H1 (cell line): ENCODE results near the gene SRGAP2C. TPM values are rescaled to one million over a fixed set of nuclear protein-coding genes. Genes with fewer than 3 reads are reported as not detected.
"Not testable (repeated sequence)": the region's sequence is repeated elsewhere in the genome, so short reads cannot be mapped to it uniquely, and the experiment has no call there.

Experiments
- CTCF ChIA-PET: fragments of 300-600 bp; sonication (Branson Sonifier 250); formaldehyde crosslinking; loops from one replicate; lab custom pipeline; 2021; ENCODE audit not compliant: partially characterized antibody; lab: Charles Lee
- POLR2A ChIA-PET: fragments of 300-600 bp; sonication (Branson Sonifier 250); formaldehyde crosslinking; loops from one replicate; lab custom pipeline; 2021; ENCODE audit warnings: inconsistent platforms; ENCODE audit not compliant: partially characterized antibody; lab: Charles Lee
- DNase-seq, 2 experiments: peaks; one replicate each; pipeline versions ENCODE4 v3.0.0 to v3.0.0-alpha.2; 2010 to 2022; ENCODE audit warnings: low spot score in 2 of 2, low read depth in 1 of 2, mixed read lengths in 1 of 2
- FAIRE-seq: peaks from 2 replicates; lab custom pipeline; 2011; peaks lifted over from hg19 to GRCh38; lab: Jason Lieb, UNC
- H2AFZ ChIP-seq: 2 replicates; pipeline ENCODE4 v1.8.1; 2012; ENCODE audit warnings: low read length, inconsistent platforms
- H2AK5ac ChIP-seq: 2 replicates; pipeline ENCODE4 v1.6.1; 2013; ENCODE audit warnings: low read depth, low read length
- H2BK120ac ChIP-seq: replicated peaks from 2 replicates; pipeline ENCODE3; 2013; ENCODE audit warnings: low read depth, low read length, inconsistent platforms
- H2BK12ac ChIP-seq: 2 replicates; pipeline ENCODE4 v1.6.1; 2013; ENCODE audit warnings: low read depth, low read length
- H2BK15ac ChIP-seq: 2 replicates; pipeline ENCODE4 v1.6.1; 2013; ENCODE audit warnings: low read length
- H2BK20ac ChIP-seq: 2 replicates; pipeline ENCODE4 v1.6.1; 2013; ENCODE audit warnings: low read length
- H2BK5ac ChIP-seq: 2 replicates; pipeline ENCODE4 v1.6.1; 2013; ENCODE audit warnings: low read depth, low read length
- H3K14ac ChIP-seq: 2 replicates; pipeline ENCODE4 v1.6.1; 2013; ENCODE audit warnings: inconsistent platforms; ENCODE audit not compliant: insufficient read length
- H3K18ac ChIP-seq: 2 replicates; pipeline ENCODE4 v1.6.1; 2013; ENCODE audit warnings: low read length; ENCODE audit errors: extremely low read depth
- H3K23ac ChIP-seq: 2 replicates; pipeline ENCODE4 v1.6.1; 2013; ENCODE audit warnings: inconsistent platforms; ENCODE audit not compliant: insufficient read length
- H3K23me2 ChIP-seq: 2 replicates; pipeline ENCODE4 v1.6.1; 2013; ENCODE audit warnings: low read depth, low read length
- H3K27ac ChIP-seq: 2 replicates; pipeline ENCODE4 v1.6.1; 2011; ENCODE audit warnings: low read depth, low read length, inconsistent platforms
- H3K27me3 ChIP-seq, 4 experiments: replicated peaks in 1 of 4; 1 replicate in 1 of 4; 2 replicates in 3 of 4; pipeline versions ENCODE4 v1.6.1 to v1.8.1; 2011 to 2013; ENCODE audit warnings: low read length in 3 of 4, mild to moderate bottlenecking in 3 of 4, inconsistent platforms in 2 of 4, mixed read lengths in 2 of 4, moderate library complexity in 1 of 4; ENCODE audit not compliant: control insufficient read depth in 3 of 4, insufficient read depth in 3 of 4; ENCODE audit errors: extremely low read depth in 1 of 4
- H3K36me3 ChIP-seq, 4 experiments: 2 replicates each; pipeline versions ENCODE4 v1.6.1 to v1.8.1; 2011 to 2013; ENCODE audit warnings: mild to moderate bottlenecking in 4 of 4, low read length in 3 of 4, moderate library complexity in 2 of 4, control low read depth in 1 of 4, inconsistent platforms in 1 of 4; ENCODE audit not compliant: insufficient read depth in 4 of 4, control insufficient read depth in 2 of 4
- H3K4ac ChIP-seq: replicated peaks from 2 replicates; pipeline ENCODE3; 2013; ENCODE audit warnings: low read length, low read depth, mixed read lengths, inconsistent platforms; ENCODE audit not compliant: insufficient read length
- H3K4me1 ChIP-seq, 4 experiments: replicated peaks in 1 of 4; 1 replicate in 1 of 4; 2 replicates in 3 of 4; pipeline versions ENCODE4 v1.6.1 to v1.8.1; 2011 to 2013; ENCODE audit warnings: low read length in 3 of 4, inconsistent platforms in 2 of 4, mixed read lengths in 1 of 4; ENCODE audit not compliant: insufficient read depth in 4 of 4, control insufficient read depth in 3 of 4
- H3K4me2 ChIP-seq, 2 experiments: 2 replicates each; pipeline versions ENCODE4 v1.6.1 to v1.8.1; 2011 to 2013; ENCODE audit warnings: low read depth in 2 of 2, low read length in 2 of 2, control low read depth in 1 of 2, inconsistent platforms in 1 of 2, mild to moderate bottlenecking in 1 of 2; ENCODE audit not compliant: insufficient read depth in 1 of 2
- H3K4me3 ChIP-seq, 4 experiments: fragments of 200-600, 300-600 bp in 1 of 4; sonication (generic), shearing (Covaris generic), sonication (Bioruptor Twin) in 1 of 4; 2 replicates each; pipeline versions ENCODE4 v1.5.1 to v1.8.1; 2011 to 2016; ENCODE audit warnings: low read length in 4 of 4, low read depth in 3 of 4, control low read depth in 2 of 4, inconsistent platforms in 2 of 4, mild to moderate bottlenecking in 2 of 4, mixed read lengths in 1 of 4, moderate library complexity in 1 of 4; ENCODE audit not compliant: insufficient read depth in 2 of 4; ENCODE audit errors: extremely low read depth in 1 of 4
- H3K56ac ChIP-seq: replicated peaks from 2 replicates; pipeline ENCODE3; 2013; ENCODE audit warnings: low read depth, mild to moderate bottlenecking, mixed read lengths, low read length, inconsistent platforms; ENCODE audit not compliant: insufficient read length
- H3K79me1 ChIP-seq: 2 replicates; pipeline ENCODE4 v1.6.1; 2013; ENCODE audit warnings: low read depth, low read length, control low read depth
- H3K79me2 ChIP-seq, 2 experiments: 2 replicates each; pipeline versions ENCODE4 v1.6.1 to v1.8.1; 2012 to 2013; ENCODE audit warnings: low read length in 2 of 2, mild to moderate bottlenecking in 2 of 2, inconsistent platforms in 1 of 2; ENCODE audit not compliant: insufficient read depth in 2 of 2, control insufficient read depth in 1 of 2
- H3K9ac ChIP-seq, 4 experiments: replicated peaks in 1 of 4; 1 replicate in 1 of 4; 2 replicates in 3 of 4; pipeline versions ENCODE4 v1.6.1 to v1.8.1; 2011 to 2013; ENCODE audit warnings: low read depth in 3 of 4, low read length in 3 of 4, control low read depth in 2 of 4, mild to moderate bottlenecking in 2 of 4, moderate library complexity in 2 of 4, inconsistent platforms in 1 of 4; ENCODE audit errors: extremely low read depth in 1 of 4
- H3K9me3 ChIP-seq, 2 experiments: 2 replicates each; pipeline versions ENCODE4 v1.6.1 to v1.8.1; 2012 to 2013; ENCODE audit warnings: mild to moderate bottlenecking in 2 of 2, moderate library complexity in 2 of 2, control low read depth in 1 of 2, inconsistent platforms in 1 of 2, low read depth in 1 of 2, low read length in 1 of 2, mixed read lengths in 1 of 2; ENCODE audit not compliant: insufficient read depth in 2 of 2
- H4K20me1 ChIP-seq, 2 experiments: replicated peaks in 1 of 2; 2 replicates each; pipeline versions ENCODE3 to v1.8.1; 2011 to 2013; ENCODE audit warnings: inconsistent platforms in 2 of 2, low read length in 2 of 2, mild to moderate bottlenecking in 1 of 2; ENCODE audit not compliant: insufficient read depth in 2 of 2, control insufficient read depth in 1 of 2
- H4K5ac ChIP-seq: 2 replicates; pipeline ENCODE4 v1.6.1; 2013; ENCODE audit warnings: low read length, low read depth, mixed read lengths, inconsistent platforms; ENCODE audit not compliant: insufficient read length
- H4K8ac ChIP-seq: 2 replicates; pipeline ENCODE4 v1.8.0; 2013; ENCODE audit warnings: mild to moderate bottlenecking, moderate library complexity, low read length, inconsistent platforms; ENCODE audit not compliant: insufficient read depth; ENCODE audit errors: extremely low read depth
- H4K91ac ChIP-seq: replicated peaks from 2 replicates; pipeline ENCODE3; 2013; ENCODE audit warnings: low read length, mixed read lengths, inconsistent platforms; ENCODE audit not compliant: insufficient read length
- WGBS, 2 experiments: shearing (Covaris generic) in 1 of 2; methylation state at CpG; one replicate each; pipeline versions ENCODE4 v1.1.6 to v1.1.7; 2013 to 2015; ENCODE audit warnings: low lambda C conversion rate in 2 of 2, mixed read lengths in 2 of 2, inconsistent platforms in 1 of 2, low coverage in 1 of 2, missing lambda C conversion rate in 1 of 2; ENCODE audit not compliant: insufficient replicate concordance in 2 of 2, insufficient coverage in 1 of 2, insufficient read length in 1 of 2; ENCODE audit errors: extremely low coverage in 1 of 2, missing lambda C conversion rate in 1 of 2; 5-methylcytosine and 5-hydroxymethylcytosine counted together
- polyA plus RNA-seq, 7 experiments: library from polyadenylated mRNA; depleted of rRNA in 3 of 7; stranded (reverse) in 5 of 7; unstranded in 2 of 7; fragments of >200 nt in 5 of 7; fragments of 200-250 nt in 2 of 7; gene quantifications; 1 replicate in 5 of 7; 2 replicates in 1 of 7; 4 replicates in 1 of 7; pipeline versions ENCODE4 v1.2.1 to v1.2.3, GENCODE V29; 2011 to 2013; ENCODE audit warnings: missing spikeins in 2 of 7, mixed read lengths in 2 of 7
- total RNA-seq: library from RNA; stranded (reverse); fragmentation: NEBNext Ultra II Directional; extraction: Animal tissue kit (Norgen Biotek cat#: 25700); gene quantifications from 2 replicates; pipeline ENCODE4 v1.2.1, GENCODE V29; 2021

The SRGAP2C gene
- total and polyA plus RNA-seq, 2 of the 8 experiments (the other 6 are each of a cell fraction or from before 2014, with no cell fraction given) = 2.5 to 25.2 TPM

DNA sequence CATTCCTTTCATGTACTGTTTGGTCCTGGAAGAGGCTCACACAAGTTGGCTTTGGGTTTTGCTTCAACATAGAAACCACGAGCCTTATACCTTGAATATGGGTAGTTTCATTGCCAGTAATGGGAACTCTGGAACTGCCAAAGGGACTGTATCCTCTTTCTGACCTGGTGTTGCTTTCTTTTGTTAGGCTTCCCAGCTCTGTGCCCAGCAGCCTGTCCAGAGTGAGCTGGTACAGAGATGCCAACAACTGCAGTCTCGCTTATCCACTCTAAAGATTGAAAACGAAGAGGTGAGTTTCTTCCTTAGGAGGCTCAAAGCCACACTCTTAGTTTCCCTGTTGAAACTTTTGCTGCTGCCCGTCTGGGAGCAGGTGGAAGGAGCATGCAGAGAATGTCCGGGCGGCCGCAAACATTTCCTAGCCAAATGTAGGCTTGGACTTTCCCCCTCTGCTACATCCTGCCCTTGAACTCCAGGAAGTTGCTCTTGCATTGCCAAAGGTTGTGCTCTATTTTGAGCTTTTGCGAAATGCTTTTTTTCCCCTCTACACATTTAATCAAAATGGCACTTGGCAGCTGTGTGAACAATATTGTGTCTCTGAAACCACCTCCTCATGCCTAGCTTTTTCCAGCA, 201.7 kb downstream of the SRGAP2C start:
- H3K36me3 ChIP-seq, H3K56ac ChIP-seq, H3K9ac ChIP-seq, H4K5ac ChIP-seq, FAIRE-seq, H3K27me3 ChIP-seq, H2BK120ac ChIP-seq, H2AK5ac ChIP-seq, H3K4me3 ChIP-seq, H4K20me1 ChIP-seq, H3K23me2 ChIP-seq, H2AFZ ChIP-seq, H3K18ac ChIP-seq, H3K4me2 ChIP-seq, H3K79me1 ChIP-seq, POLR2A ChIA-PET, H3K14ac ChIP-seq, H3K4me1 ChIP-seq, DNase-seq, H4K91ac ChIP-seq, H3K4ac ChIP-seq, H3K27ac ChIP-seq, H2BK15ac ChIP-seq, H4K8ac ChIP-seq, H2BK12ac ChIP-seq, H3K79me2 ChIP-seq, H3K23ac ChIP-seq, H3K9me3 ChIP-seq, H2BK5ac ChIP-seq, H2BK20ac ChIP-seq, CTCF ChIA-PET: not testable (repeated sequence)
- no CpG with 5 or more reads among the region's 8 CpGs for WGBS, 2 experiments

DNA sequence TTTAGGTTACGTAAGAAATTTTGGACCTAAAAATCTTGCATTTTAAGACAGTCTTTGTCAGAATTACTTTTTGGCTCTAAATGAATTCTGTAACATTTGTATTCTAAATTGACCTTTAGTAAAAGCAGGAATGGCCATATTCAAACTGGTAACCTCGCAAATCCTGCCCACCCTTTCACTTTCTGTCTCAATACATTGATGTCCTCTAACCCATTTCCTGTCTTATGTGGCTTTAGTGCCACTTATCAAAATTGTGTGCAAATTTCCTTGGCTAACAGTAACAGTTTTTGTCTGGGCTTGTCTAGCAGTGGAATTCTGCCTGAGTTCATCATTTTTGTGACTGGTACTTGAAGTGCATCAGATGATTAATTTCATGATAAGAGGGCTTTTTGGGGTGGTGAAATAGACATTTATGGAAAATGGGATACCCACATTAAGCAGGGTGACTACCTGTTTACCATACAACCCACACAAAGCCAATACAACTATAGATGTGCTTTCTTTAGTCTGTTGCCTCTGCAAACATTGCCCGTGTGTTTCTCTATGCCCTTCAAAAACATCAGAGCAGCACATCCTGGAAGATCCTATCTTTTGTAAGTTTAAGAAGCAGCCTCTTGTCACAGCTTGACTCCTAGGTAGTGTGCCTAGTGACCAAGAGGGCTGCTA, 205.3 kb downstream of the SRGAP2C start:
- H3K27me3 ChIP-seq, H2BK20ac ChIP-seq, H4K8ac ChIP-seq, H3K79me1 ChIP-seq, H3K4me3 ChIP-seq, H4K91ac ChIP-seq, H3K79me2 ChIP-seq, H2AK5ac ChIP-seq, H3K9me3 ChIP-seq, H2BK15ac ChIP-seq, H2BK120ac ChIP-seq, POLR2A ChIA-PET, H2AFZ ChIP-seq, FAIRE-seq, H3K23ac ChIP-seq, H4K5ac ChIP-seq, H3K56ac ChIP-seq, H3K4me1 ChIP-seq, H3K14ac ChIP-seq, H4K20me1 ChIP-seq, CTCF ChIA-PET, H3K23me2 ChIP-seq, DNase-seq, H3K9ac ChIP-seq, H3K18ac ChIP-seq, H3K27ac ChIP-seq, H3K4me2 ChIP-seq, H2BK5ac ChIP-seq, H2BK12ac ChIP-seq, H3K36me3 ChIP-seq, H3K4ac ChIP-seq: not testable (repeated sequence)
- no CpG with 5 or more reads among the region's 3 CpGs for WGBS, 2 experiments
